Ishikawa (cell line): ENCODE measurements around the gene MLXIP.

Experiments
- CEBPB ChIP-seq: IDR thresholded peaks from 2 replicates; pipeline ENCODE4 v1.6.1; 2012
- CREB1 ChIP-seq: IDR thresholded peaks from 2 replicates; pipeline ENCODE4 v1.6.1; 2012; ENCODE audit warnings: low read depth
- EGR1 ChIP-seq: IDR thresholded peaks from 2 replicates; pipeline ENCODE4 v1.6.1; 2012
- EP300 ChIP-seq: IDR thresholded peaks from 2 replicates; pipeline ENCODE4 v1.6.1; 2012; ENCODE audit warnings: borderline replicate concordance
- FOXM1 ChIP-seq: IDR thresholded peaks from 2 replicates; pipeline ENCODE4 v1.6.1; 2012; ENCODE audit warnings: low read depth, borderline replicate concordance
- NFIC ChIP-seq: IDR thresholded peaks from 2 replicates; pipeline ENCODE4 v1.6.1; 2012
- RAD21 ChIP-seq: IDR thresholded peaks from 2 replicates; pipeline ENCODE4 v1.6.1; 2012; ENCODE audit warnings: low read depth
- TAF1 ChIP-seq: IDR thresholded peaks from 2 replicates; pipeline ENCODE4 v1.6.1; 2012; ENCODE audit warnings: low read depth, mild to moderate bottlenecking
- TCF12 ChIP-seq: IDR thresholded peaks from 2 replicates; pipeline ENCODE4 v1.6.1; 2012; ENCODE audit warnings: low read depth
- TEAD4 ChIP-seq: IDR thresholded peaks from 2 replicates; pipeline ENCODE4 v1.6.1; 2012
- YY1 ChIP-seq: IDR thresholded peaks from 2 replicates; pipeline ENCODE4 v1.6.1; 2012; ENCODE audit warnings: low read depth
- ZBTB7A ChIP-seq: IDR thresholded peaks from 2 replicates; pipeline ENCODE4 v1.6.1; 2012; ENCODE audit warnings: low read depth
- TF ChIP-seq, protein P1 (sequence below): IDR thresholded peaks from 2 replicates; pipeline ENCODE4 v1.6.1; 2012
- TF ChIP-seq, protein P2 (sequence below): IDR thresholded peaks from 2 replicates; pipeline ENCODE4 v1.6.1; 2012
- TF ChIP-seq, protein P3 (sequence below): IDR thresholded peaks from 2 replicates; pipeline ENCODE4 v1.6.1; 2012; ENCODE audit warnings: low read depth, mild to moderate bottlenecking

MLXIP gene

DNA sequence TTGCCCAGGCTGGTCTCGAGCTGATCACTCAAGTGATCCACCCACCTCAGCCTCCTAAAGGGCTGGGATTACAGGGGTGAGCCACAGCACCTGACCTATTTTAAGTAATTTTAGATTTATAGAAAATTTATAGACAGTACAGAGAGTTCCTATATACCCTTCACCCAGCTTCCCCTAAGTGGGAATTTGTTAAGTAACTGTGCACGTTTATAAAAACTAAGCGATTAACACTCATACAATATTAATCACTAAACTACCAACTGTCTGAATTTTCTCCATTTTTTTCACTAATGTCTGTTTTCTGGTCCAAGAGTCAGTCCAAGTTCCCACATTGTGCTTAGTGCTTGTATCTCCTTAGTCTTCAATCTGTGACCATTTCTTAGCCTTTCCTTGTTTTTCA lies 89.9 kb downstream of the MLXIP start:
- no peak for TF ChIP-seq FOXM1
- TF ChIP-seq EGR1 = no peak
- TF ChIP-seq ZBTB7A = no peak
- TF ChIP-seq, protein P1, sequence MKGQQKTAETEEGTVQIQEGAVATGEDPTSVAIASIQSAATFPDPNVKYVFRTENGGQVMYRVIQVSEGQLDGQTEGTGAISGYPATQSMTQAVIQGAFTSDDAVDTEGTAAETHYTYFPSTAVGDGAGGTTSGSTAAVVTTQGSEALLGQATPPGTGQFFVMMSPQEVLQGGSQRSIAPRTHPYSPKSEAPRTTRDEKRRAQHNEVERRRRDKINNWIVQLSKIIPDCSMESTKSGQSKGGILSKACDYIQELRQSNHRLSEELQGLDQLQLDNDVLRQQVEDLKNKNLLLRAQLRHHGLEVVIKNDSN = no peak
- TF ChIP-seq CEBPB = no peak
- TF ChIP-seq TCF12 = no peak
- TF ChIP-seq, protein P2, sequence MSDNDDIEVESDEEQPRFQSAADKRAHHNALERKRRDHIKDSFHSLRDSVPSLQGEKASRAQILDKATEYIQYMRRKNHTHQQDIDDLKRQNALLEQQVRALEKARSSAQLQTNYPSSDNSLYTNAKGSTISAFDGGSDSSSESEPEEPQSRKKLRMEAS = no peak
- no peak for TF ChIP-seq NFIC
- TF ChIP-seq YY1 = no peak
- TF ChIP-seq EP300 = no peak
- TF ChIP-seq, protein P3, sequence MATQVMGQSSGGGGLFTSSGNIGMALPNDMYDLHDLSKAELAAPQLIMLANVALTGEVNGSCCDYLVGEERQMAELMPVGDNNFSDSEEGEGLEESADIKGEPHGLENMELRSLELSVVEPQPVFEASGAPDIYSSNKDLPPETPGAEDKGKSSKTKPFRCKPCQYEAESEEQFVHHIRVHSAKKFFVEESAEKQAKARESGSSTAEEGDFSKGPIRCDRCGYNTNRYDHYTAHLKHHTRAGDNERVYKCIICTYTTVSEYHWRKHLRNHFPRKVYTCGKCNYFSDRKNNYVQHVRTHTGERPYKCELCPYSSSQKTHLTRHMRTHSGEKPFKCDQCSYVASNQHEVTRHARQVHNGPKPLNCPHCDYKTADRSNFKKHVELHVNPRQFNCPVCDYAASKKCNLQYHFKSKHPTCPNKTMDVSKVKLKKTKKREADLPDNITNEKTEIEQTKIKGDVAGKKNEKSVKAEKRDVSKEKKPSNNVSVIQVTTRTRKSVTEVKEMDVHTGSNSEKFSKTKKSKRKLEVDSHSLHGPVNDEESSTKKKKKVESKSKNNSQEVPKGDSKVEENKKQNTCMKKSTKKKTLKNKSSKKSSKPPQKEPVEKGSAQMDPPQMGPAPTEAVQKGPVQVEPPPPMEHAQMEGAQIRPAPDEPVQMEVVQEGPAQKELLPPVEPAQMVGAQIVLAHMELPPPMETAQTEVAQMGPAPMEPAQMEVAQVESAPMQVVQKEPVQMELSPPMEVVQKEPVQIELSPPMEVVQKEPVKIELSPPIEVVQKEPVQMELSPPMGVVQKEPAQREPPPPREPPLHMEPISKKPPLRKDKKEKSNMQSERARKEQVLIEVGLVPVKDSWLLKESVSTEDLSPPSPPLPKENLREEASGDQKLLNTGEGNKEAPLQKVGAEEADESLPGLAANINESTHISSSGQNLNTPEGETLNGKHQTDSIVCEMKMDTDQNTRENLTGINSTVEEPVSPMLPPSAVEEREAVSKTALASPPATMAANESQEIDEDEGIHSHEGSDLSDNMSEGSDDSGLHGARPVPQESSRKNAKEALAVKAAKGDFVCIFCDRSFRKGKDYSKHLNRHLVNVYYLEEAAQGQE = no peak
- no peak for TF ChIP-seq RAD21
- no peak for TF ChIP-seq TEAD4
- no peak for TF ChIP-seq CREB1

DNA sequence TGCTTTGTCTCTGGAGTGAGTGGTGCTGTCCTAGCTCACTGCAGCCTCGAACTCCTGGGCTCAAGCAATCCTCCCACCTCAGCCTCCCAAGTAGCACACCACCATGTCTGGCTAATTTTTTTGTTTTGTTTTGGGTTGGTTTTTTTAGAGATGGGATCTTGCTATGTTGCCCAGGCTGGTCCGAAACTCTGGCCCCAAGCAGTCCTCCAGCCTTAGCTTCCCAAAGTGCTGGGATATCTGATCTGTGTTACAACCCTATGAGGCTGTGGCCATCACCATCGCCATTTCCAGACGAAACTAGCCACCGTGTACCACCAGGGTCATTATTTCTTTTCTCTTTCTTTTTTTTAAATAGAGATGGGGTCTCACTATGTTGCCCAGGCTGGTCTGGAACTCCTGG lies 92.8 kb downstream of the MLXIP start:
- TF ChIP-seq EGR1 (no peak), FOXM1 (no peak), TCF12 (no peak), EP300 (no peak), YY1 (no peak), TAF1 (no peak), CREB1 (no peak), ZBTB7A (no peak), NFIC (no peak)
- TF ChIP-seq, protein P1 = no peak
- TF ChIP-seq, protein P2 = no peak
- TF ChIP-seq, protein P3 = no peak

DNA sequence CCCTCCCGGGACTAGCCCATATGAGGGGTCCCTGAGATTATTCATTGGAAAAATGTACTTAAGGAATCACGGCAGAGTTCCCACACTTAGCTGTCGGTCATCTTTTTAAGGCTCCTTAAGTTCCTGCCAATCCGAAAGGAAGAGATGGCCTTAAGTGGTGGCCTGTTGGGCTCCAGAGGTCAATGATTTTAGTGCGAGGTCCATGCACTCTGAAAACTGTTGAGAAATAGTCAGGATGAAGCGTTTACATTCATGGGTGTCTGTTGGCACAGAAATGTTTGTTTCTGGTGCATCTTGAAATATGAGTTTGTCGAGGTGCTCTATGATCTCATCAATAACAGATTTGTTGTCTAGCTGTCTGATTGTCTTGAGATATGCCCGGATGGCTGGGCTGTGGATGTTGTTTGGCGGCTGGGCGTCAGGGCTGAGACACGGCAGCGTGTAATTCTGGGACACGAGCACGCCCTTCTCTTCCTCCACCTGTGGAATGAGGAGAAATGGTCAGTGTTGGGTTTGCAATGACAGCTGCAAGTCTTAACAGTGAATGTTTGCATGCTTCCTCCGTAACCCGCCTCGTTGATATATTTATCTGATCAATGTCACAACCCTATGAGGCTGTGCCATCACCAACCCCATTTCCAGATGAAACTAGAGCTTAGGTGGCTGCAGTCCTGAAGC lies 93.8 kb downstream of the MLXIP start:
- TF ChIP-seq CREB1 (no peak), YY1 (no peak), RAD21 (no peak), ZBTB7A (no peak), TEAD4 (no peak), EGR1 (no peak), CEBPB (no peak), EP300 (no peak), FOXM1 (no peak), TCF12 (no peak), NFIC (no peak), TAF1 (no peak)
- TF ChIP-seq, protein P2 = no peak
- TF ChIP-seq, protein P3 = no peak
- TF ChIP-seq, protein P1 = no peak
